Ovary (tissue), 9 donors: Measurements from ENCODE around the gene AFAP1L1. TPM values are rescaled to one million over a fixed set of nuclear protein-coding genes. Genes with fewer than 3 reads are reported as not detected.
A peak's percentile ranks its signal among the peaks of the same experiment; 100 is the strongest.

Experiments
- DNase-seq, 5 donors: peaks; one replicate each; pipeline ENCODE4 v3.0.0-alpha.2; 2019 to 2020
- H3K27ac ChIP-seq, 2 donors: fragments of 200-600 bp; one replicate each; pipeline versions ENCODE4 v1.5.1 to v1.8.0; 2019 to 2022
- H3K27me3 ChIP-seq: fragments of 200-600 bp; one replicate; pipeline ENCODE4 v1.8.0; 2022
- H3K36me3 ChIP-seq: fragments of 200-600 bp; sonication (generic); one replicate; pipeline ENCODE4 v1.5.1; 2019
- H3K4me1 ChIP-seq: one replicate; pipeline ENCODE4 v1.8.1; 2013; ENCODE audit warnings: mild to moderate bottlenecking, moderate library complexity; ENCODE audit not compliant: insufficient read depth
- H3K4me3 ChIP-seq: fragments of 200-600 bp; sonication (generic); one replicate; pipeline ENCODE4 v1.5.1; 2017
- H3K9me3 ChIP-seq, 2 donors: fragments of 200-600 bp in 1 of 2; sonication (generic) in 1 of 2; one replicate each; pipeline versions ENCODE4 v1.5.1 to v1.8.1; 2013 to 2019; ENCODE audit warnings: mild to moderate bottlenecking in 1 of 2, moderate library complexity in 1 of 2
- CTCF ChIP-seq, 3 donors: fragments of 450-650 bp in 2 of 3; fragments of 200-600 bp in 1 of 3; IDR thresholded peaks; one replicate each; pipeline versions ENCODE4 v1.5.1 to v1.8.0; 2016 to 2022; ENCODE audit warnings: antibody characterized with exemption in 3 of 3, mild to moderate bottlenecking in 1 of 3
- EP300 ChIP-seq: sonication (generic); formaldehyde crosslinking; IDR thresholded peaks from one replicate; pipeline ENCODE4 v1.6.1; 2017; ENCODE audit warnings: antibody characterized with exemption
- POLR2A ChIP-seq: fragments of 450-650 bp; IDR thresholded peaks from one replicate; pipeline ENCODE4 v1.6.1; 2017; ENCODE audit warnings: antibody characterized with exemption, mild to moderate bottlenecking, moderate library complexity
- WGBS, 3 donors: extraction: QIAGEN DNeasy Blood & Tissue Kit in 1 of 3; methylation state at CpG; one replicate each; pipeline versions ENCODE4 v1.1.5 to v1.1.7; 2013 to 2017; 5-methylcytosine and 5-hydroxymethylcytosine counted together
- intact Hi-C, 4 donors: fragments of 100-400 bp; cut with DNase I; formaldehyde crosslinking; loops; one replicate each; pipeline versions ENCODE4 v1.11.0 to v1.15.1; 2022 to 2023
- polyA plus RNA-seq, 2 donors: library from polyadenylated mRNA; stranded (reverse); fragments of 200-250 nt in 1 of 2; fragments of 350-450 nt in 1 of 2; fragmentation: Illumina TruSeq in 1 of 2; extraction: RNeasy Lipid Tissue Mini Kit (QIAGEN cat#74804) in 1 of 2; gene quantifications; one replicate each; pipeline ENCODE4 v1.2.3, GENCODE V29; 2013 to 2014
- total RNA-seq, 7 donors: library from RNA; depleted of rRNA in 2 of 7; stranded (reverse); fragments of >200 nt in 2 of 7; fragmentation: NEBNext Ultra II Directional in 3 of 7; extraction: Animal tissue kit (Norgen Biotek cat#: 25700) in 3 of 7; gene quantifications; one replicate each; pipeline versions ENCODE4 v1.1.0 to v1.2.4, GENCODE V29; 2016 to 2023
- donor health status: DM: no; HTN: no; CAD: no; lungs with moderate emphysema.
- donor health status: DM: no; HTN: no; CAD: no.
- donor health status: Bipolar disorder and iron deficiency.
- donor health status: DM: yes; HTN: yes; CAD: no.
- donor health status: DM: no; HTN: no; CAD: no.
- donor health status: DM: yes; HTN: yes; CAD: no.

The AFAP1L1 gene
- total and polyA plus RNA-seq, 9 donors: 3.2 to 17.8 (median 8.3) TPM

DNA sequence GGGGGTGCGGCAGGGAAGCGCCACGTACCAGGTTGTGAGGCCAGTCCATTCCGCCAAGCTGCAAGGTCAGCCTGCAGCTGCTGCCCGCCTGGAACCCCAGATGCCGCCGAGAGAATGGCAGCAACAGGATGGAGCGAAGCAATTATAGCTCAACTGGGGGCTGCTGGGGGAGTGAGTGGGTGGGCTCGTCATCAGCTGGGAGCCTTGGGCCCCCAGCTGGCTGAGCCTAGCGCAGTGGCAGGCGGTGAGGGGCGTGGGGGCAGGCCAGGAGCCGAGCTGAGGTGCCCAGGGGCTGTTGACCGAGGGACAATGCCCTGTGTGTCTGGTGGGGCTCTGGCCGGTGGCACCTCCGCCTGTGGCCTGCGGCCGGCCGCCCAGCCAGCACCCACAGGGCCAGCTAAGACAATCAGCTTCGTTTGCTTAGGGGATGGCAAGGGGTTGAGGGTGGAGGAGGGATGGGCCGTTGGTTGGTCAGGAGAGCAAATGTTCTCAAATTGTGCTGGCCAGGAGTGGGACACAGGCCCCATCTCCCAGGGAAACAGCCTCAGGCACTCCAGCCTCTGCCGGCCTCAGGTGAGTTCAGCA lies 107.6 kb downstream of the AFAP1L1 start, which contains the start of gene IL17B:
Gene IL17B, minus strand, starts transcription at position 116 of the 585 bp plus-strand sequence. Its CDS starts 67 bp downstream, at position 49.
- Histone ChIP-seq H3K9me3 (no peaks in the 10 kb centered on the region), H3K4me3 (no peak within 1 kb of the TSS), H3K4me1 (peaks cover 34% of the 10 kb centered on the region), H3K27ac (peak within 1 kb of the TSS; percentile 19 to 55), H3K36me3 (no peaks in the 10 kb centered on the region), H3K27me3 (no peaks in the 10 kb centered on the region)
- TF ChIP-seq EP300 (no peak), POLR2A (no peak), CTCF (IDR thresholded peaks at IDR 0.05) (no peak)
- intact Hi-C loops: no loop called here
- WGBS, 3 donors: 71 to 79% (median 79%) methylated on average over 22 of the region's 22 CpGs
- DNase-seq: no peak

- intact Hi-C loops: loop anchor here in 2 of 4 donors (5.0 kb wide), 3 partner anchors 42 to 172 kb away; partner anchors contain the start of gene CSNK1A1 (in 1 of the 2)
- TF ChIP-seq POLR2A: no peak
- TF ChIP-seq EP300: no peak
- TF ChIP-seq CTCF (IDR thresholded peaks at IDR 0.05): no peak
- Histone ChIP-seq H3K27me3 (no peaks in the 10 kb centered on the region), H3K27ac (peak overlapping the region; percentile 34 to 55), H3K36me3 (no peaks in the 10 kb centered on the region), H3K9me3 (no peaks in the 10 kb centered on the region), H3K4me1 (peaks cover 34% of the 10 kb centered on the region), H3K4me3 (no peak overlapping the region)
- no peak for DNase-seq
- WGBS, 3 donors: 60 to 74% (median 65%) methylated on average over 5 of the region's 5 CpGs
Measured at GRCh38 chr5:149379818-149380374, 108.2 kb downstream of the AFAP1L1 start.

- no peaks in the 10 kb centered on the region for H3K36me3 ChIP-seq
- H3K4me1 ChIP-seq: peaks cover 38% of the 10 kb centered on the region
- TF ChIP-seq CTCF (IDR thresholded peaks at IDR 0.05) (no peak), POLR2A (no peak), EP300 (peak; percentile 54)
- no peaks in the 10 kb centered on the region for H3K27me3 ChIP-seq
- WGBS, 3 donors: 31 to 53% (median 35%) methylated on average over 16 of the region's 16 CpGs
- no peaks in the 10 kb centered on the region for H3K9me3 ChIP-seq
- DNase-seq: peak; percentile 27 to 68 (median 57)
- intact Hi-C loops: loop anchor here in 2 of 4 donors (5.0 kb wide), 3 partner anchors 42 to 172 kb away; partner anchors contain the start of gene CSNK1A1 (in 1 of the 2)
- no peak overlapping the region for H3K4me3 ChIP-seq
- peak overlapping the region; percentile 18 to 34 for H3K27ac ChIP-seq
Measured at GRCh38 chr5:149380466-149381121, 108.9 kb downstream of the AFAP1L1 start.

- no peak for TF ChIP-seq EP300
- TF ChIP-seq CTCF (IDR thresholded peaks at IDR 0.05): no peak
- TF ChIP-seq POLR2A: no peak
- H3K4me1 ChIP-seq: peaks cover 46% of the 10 kb centered on the region
- DNase-seq: no peak
- no peaks in the 10 kb centered on the region for H3K9me3 ChIP-seq
- no peaks in the 10 kb centered on the region for H3K27me3 ChIP-seq
- no peak overlapping the region for H3K4me3 ChIP-seq
- peak overlapping the region in 1 of 2 donors; percentile 13 for H3K27ac ChIP-seq
- WGBS, 3 donors: 32 to 49% (median 43%) methylated on average over 8 of the region's 8 CpGs
- H3K36me3 ChIP-seq: no peaks in the 10 kb centered on the region
- intact Hi-C loops: loop anchor here in 2 of 4 donors (5.0 kb wide), 3 partner anchors 41 to 171 kb away; partner anchors contain the start of gene CSNK1A1 (in 1 of the 2)
Measured at GRCh38 chr5:149381261-149381985, 109.8 kb downstream of the AFAP1L1 start.
